NOMO-1 (cell line): ENCODE results near the gene MAPK4.
A peak's percentile ranks its signal among the peaks of the same experiment; 100 is the strongest.

Experiments
- DNase-seq, 2 experiments: peaks; one replicate each; lab custom pipeline; 2025; ENCODE audit not compliant: unreplicated experiment in 2 of 2; lab: John Stamatoyannopoulos, UW

Gene MAPK4

DNA sequence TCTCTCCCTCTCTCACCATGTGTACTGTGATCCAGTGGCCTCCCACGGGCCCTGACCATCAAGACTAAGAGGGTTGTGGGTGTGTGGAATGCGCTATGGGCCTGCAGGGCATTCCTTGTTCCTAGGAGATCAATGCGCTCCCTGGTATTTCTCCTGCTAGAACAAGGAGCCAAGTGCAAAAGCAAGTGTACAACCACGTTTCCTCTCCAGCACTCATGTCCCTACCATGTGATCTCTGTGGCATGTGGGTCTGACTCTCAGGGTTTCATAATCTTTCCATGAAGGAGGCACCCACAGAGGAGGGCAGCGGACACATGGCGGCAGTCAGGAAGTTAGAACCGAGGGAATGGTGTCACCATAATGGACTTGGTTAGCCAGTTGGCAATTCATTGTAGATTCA lies 91.4 kb downstream of the MAPK4 start:
- DNase-seq, result no peak

DNA sequence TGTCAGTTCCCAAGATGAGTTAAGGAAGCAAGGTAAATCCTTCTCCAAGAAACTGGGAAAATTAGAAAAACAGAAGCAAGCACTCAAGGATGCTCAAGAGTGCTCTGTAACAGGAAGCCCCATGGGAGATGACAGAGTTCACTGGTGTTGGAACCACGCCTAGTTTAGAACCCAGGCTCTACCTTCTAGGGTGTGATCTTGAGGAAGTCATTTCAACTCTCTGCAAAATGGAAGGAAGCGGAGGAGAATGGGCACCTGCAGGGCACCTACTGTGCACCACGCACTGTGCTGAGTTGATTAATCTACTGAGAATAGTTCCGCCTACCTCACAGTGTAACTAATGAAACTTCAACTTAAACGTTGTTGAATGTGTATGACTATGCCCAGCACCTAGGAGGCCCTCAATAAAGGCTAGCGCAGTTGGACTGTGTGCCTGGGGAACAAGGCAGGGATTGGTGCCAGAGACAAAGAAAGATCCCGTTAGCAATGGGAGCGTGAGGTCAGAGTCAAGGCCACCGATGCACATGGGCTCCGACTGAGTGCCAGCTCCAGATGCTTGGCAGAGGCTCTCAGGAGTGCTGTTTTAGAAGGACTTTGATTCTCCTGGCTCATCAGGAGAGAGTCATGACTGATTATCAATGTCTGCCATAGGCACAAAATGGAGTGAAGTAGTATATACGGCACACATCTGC lies 93.7 kb downstream of the MAPK4 start:
- DNase-seq, result no peak

DNA sequence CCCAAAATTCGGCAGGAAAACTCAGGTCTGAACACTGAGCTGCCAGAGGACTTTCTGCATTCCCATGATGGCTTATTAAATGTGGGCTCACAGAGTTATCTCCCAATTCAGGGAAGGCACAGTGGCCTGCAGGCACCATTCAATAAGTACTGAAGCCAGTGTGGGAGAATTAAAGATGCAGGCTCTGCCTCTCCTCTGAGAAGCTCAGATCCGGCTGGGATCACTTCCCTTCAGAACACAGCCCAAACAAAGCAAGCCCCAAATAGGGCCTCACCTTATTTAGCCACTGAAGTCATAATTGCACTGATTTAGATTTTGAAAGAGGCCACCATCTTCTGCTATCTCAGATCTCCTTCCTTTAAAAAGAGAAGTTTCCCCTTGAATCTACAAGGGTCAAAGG lies 94.3 kb downstream of the MAPK4 start:
- no peak for DNase-seq

DNA sequence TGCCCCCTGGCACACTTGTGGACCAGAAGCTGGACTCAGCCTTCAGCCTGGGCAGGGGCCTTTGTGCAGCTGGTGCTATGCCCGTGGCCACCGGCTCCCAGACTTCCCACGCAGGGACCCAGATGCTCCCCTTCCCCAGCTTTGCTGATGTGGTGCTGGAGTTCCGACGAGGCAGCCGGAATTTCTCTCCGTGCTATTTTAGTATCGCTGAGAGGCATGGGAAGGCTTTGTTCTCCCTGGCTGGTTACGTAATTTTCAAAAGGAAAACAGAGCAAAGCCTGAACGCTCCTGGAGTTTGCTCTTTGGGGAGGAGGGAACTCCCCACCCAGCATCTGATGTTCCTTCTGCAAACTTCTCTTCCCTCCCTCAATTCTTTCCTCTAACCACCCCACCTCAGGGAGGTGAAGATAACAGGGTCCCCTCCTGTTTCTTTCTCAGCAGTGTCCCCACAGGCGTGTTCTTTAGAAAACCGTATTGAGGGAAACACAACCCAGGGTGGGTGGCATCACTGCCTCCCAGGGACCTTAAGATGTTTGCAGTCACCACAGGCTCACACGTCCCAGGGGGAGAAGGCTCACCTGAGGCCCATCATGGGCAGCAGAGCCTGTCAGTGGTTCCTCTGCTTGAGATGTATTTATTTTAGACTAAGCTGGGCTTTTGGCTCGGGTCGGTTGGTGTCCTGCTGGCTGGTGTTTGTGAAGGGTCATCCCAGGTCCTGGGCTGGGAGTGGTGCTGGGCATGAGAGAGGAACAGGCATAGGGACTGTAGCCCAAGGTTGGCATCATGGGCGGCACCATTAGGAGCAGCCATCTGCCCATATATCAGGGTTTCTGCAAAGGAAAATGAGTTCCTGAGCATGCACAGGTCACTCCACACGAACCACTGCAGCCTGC lies 95.0 kb downstream of the MAPK4 start:
- DNase-seq, result no peak

GRCh38 chr18:50656396-50656795 lies 96.5 kb downstream of the MAPK4 start:
- DNase-seq, result no peak

- no peak for DNase-seq
Observed at GRCh38 chr18:50656841-50657470, 97.1 kb downstream of the MAPK4 start.

GRCh38 chr18:50658601-50659000 lies 98.7 kb downstream of the MAPK4 start:
- DNase-seq, result no peak

GRCh38 chr18:50659091-50660003 lies 99.5 kb downstream of the MAPK4 start:
- no peak for DNase-seq

DNA sequence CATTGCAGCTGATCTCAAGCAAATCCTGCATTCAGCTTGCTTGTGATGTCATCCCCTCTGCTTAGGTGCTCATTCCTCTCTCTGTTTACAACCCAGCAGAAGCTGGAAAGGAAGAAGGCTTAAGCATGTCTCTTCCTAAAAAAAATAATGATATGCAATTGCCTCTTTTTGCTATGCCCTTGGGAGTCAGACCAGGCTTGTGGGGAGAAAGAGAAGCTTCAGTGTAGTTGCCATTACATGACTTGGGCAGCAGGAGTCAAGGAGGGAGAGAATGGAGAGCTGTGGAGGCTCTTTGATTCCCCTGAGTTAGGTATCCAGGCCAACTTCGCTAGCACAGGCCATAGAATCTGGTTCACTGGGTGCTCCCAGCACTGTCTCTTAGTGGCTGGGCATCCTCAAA lies 101.1 kb downstream of the MAPK4 start:
- no peak for DNase-seq

DNA sequence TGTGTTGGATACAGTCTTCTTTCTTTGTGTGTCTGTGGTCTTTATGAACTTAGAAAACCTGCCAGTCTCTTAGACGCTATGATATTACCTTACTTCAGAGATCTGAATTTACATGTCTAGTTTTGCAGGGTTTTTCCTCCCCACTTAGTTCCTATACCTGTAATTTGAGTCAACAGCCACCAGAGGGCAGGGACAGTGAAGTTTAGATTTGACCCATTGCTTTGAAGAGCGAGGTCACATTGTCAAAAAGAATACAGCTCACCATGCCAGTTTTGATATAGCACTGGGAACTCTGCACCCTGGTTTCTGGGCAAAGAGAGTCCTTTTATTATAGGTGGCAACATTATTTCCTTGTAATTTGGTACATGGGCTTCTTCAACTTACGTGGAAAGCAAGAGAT lies 102.3 kb downstream of the MAPK4 start:
- peak in 1 of 2 experiments; percentile 5 for DNase-seq

DNA sequence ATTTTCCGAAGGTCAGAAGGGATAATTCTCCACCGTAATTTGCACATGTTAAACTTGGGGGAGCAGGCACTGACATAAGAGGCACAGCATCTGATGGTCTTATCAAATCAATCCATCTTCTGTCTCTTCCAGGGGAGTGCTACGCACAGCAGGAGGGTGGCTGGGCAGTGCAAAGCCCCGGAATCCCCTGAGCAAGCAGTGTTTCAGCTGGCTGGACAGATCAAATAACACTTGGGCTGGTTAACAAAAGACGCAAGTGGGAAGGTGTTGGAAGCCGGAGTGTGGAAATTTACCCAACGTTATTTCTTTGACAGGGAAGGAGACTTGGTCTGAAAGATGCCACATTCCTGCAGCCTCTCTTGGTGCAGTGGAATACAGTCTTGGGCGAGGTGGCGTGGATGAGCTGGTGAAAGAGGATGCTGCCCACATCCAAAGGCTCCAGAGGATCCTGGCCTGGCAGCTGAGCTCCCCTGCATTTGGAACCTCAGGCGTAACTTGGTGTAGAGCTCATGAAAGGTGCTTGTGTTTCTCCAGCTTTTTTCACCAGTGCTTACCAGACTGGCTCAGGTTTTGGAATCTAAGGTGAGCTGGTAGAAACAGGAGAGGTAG lies 103.0 kb downstream of the MAPK4 start:
- DNase-seq, result no peak

- no peak for DNase-seq
Observed at GRCh38 chr18:50663626-50664441, 103.9 kb downstream of the MAPK4 start.

DNA sequence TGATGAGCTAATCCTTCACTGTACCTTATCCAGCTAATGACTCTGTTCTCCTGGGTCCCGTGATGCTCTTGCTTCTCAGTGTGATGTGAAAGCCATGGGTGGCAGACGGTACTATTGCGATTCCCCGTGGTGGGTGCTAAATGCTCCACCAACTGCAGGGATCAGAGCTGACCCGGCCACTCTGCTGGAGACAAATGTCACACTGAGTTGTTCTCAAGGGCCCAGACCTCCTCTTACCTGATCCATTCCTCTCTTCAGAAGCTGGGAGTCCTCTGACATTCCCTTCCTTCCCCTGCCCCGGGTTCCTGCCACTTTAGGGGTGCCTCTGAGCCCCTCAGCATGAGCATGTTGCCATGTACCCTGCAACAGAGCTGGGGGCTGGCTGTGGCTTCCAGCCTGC lies 105.1 kb downstream of the MAPK4 start:
- no peak for DNase-seq

DNA sequence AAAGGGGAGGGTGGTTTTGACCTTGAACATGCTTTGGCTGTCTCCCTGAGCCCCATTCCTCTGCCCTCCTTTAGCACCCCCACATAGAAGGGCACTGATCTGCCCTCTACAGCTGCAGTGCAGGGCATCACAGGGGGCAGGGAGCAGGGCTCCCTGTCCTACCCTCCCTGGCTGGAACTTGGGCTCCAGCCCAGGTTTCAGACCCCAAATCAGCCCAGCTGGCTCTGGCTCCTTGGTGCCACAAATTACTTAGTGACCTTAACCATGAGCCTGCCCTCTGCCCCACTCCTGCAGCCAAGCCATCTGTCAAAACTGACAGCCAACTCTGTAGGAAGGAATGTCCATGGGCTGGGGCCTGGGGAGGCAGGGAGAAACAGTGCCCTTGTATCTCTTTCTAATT lies 105.6 kb downstream of the MAPK4 start:
- DNase-seq, result no peak

- DNase-seq, result no peak
Observed at GRCh38 chr18:50666536-50666935, 106.6 kb downstream of the MAPK4 start.

DNA sequence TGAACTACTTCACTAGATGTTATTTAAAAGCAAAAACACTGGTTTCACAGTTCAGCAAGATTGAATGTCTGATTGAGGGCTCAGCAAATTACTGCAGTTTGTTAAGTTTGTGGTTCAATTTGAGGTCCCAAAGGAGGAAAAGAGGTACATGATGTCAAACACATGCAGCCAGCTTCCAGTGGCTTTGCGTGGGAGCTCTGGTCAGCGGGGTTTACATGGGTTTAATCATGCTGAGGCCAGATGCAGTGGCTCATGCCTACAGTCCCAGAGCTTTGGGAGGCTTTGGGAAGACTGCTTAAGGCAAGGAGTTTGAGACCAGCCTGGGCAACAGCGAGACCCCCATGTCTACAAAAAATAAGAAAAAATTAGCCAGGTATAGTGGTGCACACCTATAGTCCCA lies 111.5 kb downstream of the MAPK4 start:
- no peak for DNase-seq

GRCh38 chr18:50674307-50674980 lies 114.6 kb downstream of the MAPK4 start:
- no peak for DNase-seq

DNA sequence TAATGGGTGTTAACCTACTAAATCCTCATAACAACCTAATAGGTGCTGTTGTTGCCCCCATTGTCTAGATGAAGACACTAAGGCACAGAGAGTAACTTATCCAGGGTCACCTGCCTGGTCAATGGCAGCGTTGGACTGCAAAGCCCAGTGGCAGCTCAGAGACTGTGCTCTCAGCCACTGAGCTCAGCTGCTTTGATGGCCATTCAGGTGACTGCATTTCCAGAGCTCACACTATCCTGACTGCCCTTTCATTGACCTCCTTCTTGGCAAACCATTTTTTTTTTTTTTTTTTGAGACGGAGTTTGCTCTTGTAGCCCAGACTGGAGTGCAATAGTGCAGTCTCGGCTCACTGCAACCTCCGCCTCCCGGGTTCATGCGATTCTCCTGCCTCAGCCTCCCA lies 115.2 kb downstream of the MAPK4 start:
- DNase-seq, result no peak

GRCh38 chr18:50678651-50679050 lies 118.8 kb downstream of the MAPK4 start:
- no peak for DNase-seq
